Colonic mucosa (tissue), 4 donors: ENCODE measurements around the gene ANKS1B. TPM values are rescaled to one million over a fixed set of nuclear protein-coding genes. Genes with fewer than 3 reads are reported as not detected.

Source experiments
- DNase-seq: peaks from one replicate; pipeline ENCODE4 v3.0.0-alpha.2; 2020
- H3K27ac ChIP-seq: fragments of 200-600 bp; one replicate; pipeline ENCODE4 v1.8.0; 2021
- H3K27me3 ChIP-seq: fragments of 200-600 bp; one replicate; pipeline ENCODE4 v1.8.0; 2021
- H3K36me3 ChIP-seq: fragments of 200-600 bp; one replicate; pipeline ENCODE4 v1.8.0; 2021
- H3K4me1 ChIP-seq: fragments of 200-600 bp; one replicate; pipeline ENCODE4 v1.8.0; 2021; ENCODE audit warnings: mild to moderate bottlenecking
- H3K4me3 ChIP-seq: fragments of 200-600 bp; one replicate; pipeline ENCODE4 v1.8.0; 2021
- H3K9ac ChIP-seq, 2 donors: one replicate each; pipeline ENCODE4 v1.7.0; 2013; ENCODE audit warnings: control low read depth in 2 of 2, low read depth in 2 of 2, low read length in 2 of 2
- H3K9me3 ChIP-seq: fragments of 200-600 bp; one replicate; pipeline ENCODE4 v1.8.0; 2021
- intact Hi-C: fragments of 100-400 bp; cut with DNase I; formaldehyde crosslinking; loops from one replicate; pipeline ENCODE4 v1.14.1; 2022
- total RNA-seq, 2 donors: library from RNA; stranded (reverse); fragmentation: NEBNext Ultra II Directional in 1 of 2; extraction: Animal tissue kit (Norgen Biotek cat#: 25700) in 1 of 2; gene quantifications; one replicate each; pipeline ENCODE4 v1.2.1, GENCODE V29; 2021
- TF ChIP-seq, protein P1 (sequence below): fragments of 200-600 bp; IDR thresholded peaks from one replicate; pipeline ENCODE4 v1.8.0; 2022; ENCODE audit warnings: antibody characterized with exemption, mild to moderate bottlenecking
- donor health status: healthy.
- donor health status: DM: no; HTN: no; CAD: no.
- donor health status: DM: no; HTN: no; CAD: no.

The ANKS1B gene
- total RNA-seq, 2 donors from 2014 or later, result 1.7 to 3.3 TPM

- intact Hi-C loops, result no loop called here
- H3K9me3 ChIP-seq, result no peaks in the 10 kb centered on the region
- no peak overlapping the region for H3K9ac ChIP-seq
- DNase-seq, result no peak
- H3K4me1 ChIP-seq, result no peaks in the 10 kb centered on the region
- H3K36me3 ChIP-seq, result no peaks in the 10 kb centered on the region
- no peak overlapping the region for H3K4me3 ChIP-seq
- H3K27me3 ChIP-seq, result no peaks in the 10 kb centered on the region
- H3K27ac ChIP-seq, result no peak overlapping the region
- TF ChIP-seq, protein P1, sequence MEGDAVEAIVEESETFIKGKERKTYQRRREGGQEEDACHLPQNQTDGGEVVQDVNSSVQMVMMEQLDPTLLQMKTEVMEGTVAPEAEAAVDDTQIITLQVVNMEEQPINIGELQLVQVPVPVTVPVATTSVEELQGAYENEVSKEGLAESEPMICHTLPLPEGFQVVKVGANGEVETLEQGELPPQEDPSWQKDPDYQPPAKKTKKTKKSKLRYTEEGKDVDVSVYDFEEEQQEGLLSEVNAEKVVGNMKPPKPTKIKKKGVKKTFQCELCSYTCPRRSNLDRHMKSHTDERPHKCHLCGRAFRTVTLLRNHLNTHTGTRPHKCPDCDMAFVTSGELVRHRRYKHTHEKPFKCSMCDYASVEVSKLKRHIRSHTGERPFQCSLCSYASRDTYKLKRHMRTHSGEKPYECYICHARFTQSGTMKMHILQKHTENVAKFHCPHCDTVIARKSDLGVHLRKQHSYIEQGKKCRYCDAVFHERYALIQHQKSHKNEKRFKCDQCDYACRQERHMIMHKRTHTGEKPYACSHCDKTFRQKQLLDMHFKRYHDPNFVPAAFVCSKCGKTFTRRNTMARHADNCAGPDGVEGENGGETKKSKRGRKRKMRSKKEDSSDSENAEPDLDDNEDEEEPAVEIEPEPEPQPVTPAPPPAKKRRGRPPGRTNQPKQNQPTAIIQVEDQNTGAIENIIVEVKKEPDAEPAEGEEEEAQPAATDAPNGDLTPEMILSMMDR, result no peak
Measured at GRCh38 chr12:99442758-99443157, 542.0 kb downstream of the ANKS1B start.

- TF ChIP-seq, protein P1, result no peak
- no peaks in the 10 kb centered on the region for H3K27me3 ChIP-seq
- H3K36me3 ChIP-seq, result no peaks in the 10 kb centered on the region
- intact Hi-C loops, result no loop called here
- H3K9ac ChIP-seq, result no peak overlapping the region
- no peak overlapping the region for H3K4me3 ChIP-seq
- no peak overlapping the region for H3K27ac ChIP-seq
- DNase-seq, result no peak
- no peaks in the 10 kb centered on the region for H3K9me3 ChIP-seq
- no peaks in the 10 kb centered on the region for H3K4me1 ChIP-seq
Measured at GRCh38 chr12:99439399-99439798, 545.3 kb downstream of the ANKS1B start.

GRCh38 chr12:99436584-99436983, 548.2 kb downstream of the ANKS1B start:
- no peaks in the 10 kb centered on the region for H3K9me3 ChIP-seq
- intact Hi-C loops, result no loop called here
- no peaks in the 10 kb centered on the region for H3K4me1 ChIP-seq
- H3K36me3 ChIP-seq, result no peaks in the 10 kb centered on the region
- TF ChIP-seq, protein P1, result no peak
- no peak overlapping the region for H3K4me3 ChIP-seq
- no peak overlapping the region for H3K9ac ChIP-seq
- no peak for DNase-seq
- H3K27me3 ChIP-seq, result no peaks in the 10 kb centered on the region
- H3K27ac ChIP-seq, result no peak overlapping the region

- no peak overlapping the region for H3K4me3 ChIP-seq
- DNase-seq, result no peak
- H3K27me3 ChIP-seq, result no peaks in the 10 kb centered on the region
- no peaks in the 10 kb centered on the region for H3K9me3 ChIP-seq
- no peaks in the 10 kb centered on the region for H3K4me1 ChIP-seq
- no peaks in the 10 kb centered on the region for H3K36me3 ChIP-seq
- H3K27ac ChIP-seq, result no peak overlapping the region
- H3K9ac ChIP-seq, result no peak overlapping the region
- intact Hi-C loops, result no loop called here
- TF ChIP-seq, protein P1, result no peak
Measured at GRCh38 chr12:99435095-99435791, 549.5 kb downstream of the ANKS1B start.

- no peak for DNase-seq
- Histone ChIP-seq H3K4me1 (no peaks in the 10 kb centered on the region), H3K4me3 (no peak overlapping the region), H3K9ac (no peak overlapping the region), H3K27me3 (no peaks in the 10 kb centered on the region), H3K36me3 (no peaks in the 10 kb centered on the region), H3K9me3 (no peaks in the 10 kb centered on the region), H3K27ac (no peak overlapping the region)
- TF ChIP-seq, protein P1, result no peak
- intact Hi-C loops, result no loop called here
Measured at GRCh38 chr12:99433155-99433554, 551.6 kb downstream of the ANKS1B start.
